Hippocampal formation (tissue), 2 donors: ENCODE results near the gene GYG2.
"Not testable (repeated sequence)": the region's sequence is repeated elsewhere in the genome, so short reads cannot be mapped to it uniquely, and the experiment has no call there.

Experiments
- DNase-seq, 2 donors: peaks; one replicate each; lab custom pipeline; 2025; lab: John Stamatoyannopoulos, UW

Gene GYG2

GRCh38 chrX:2903366-2903765, 74.6 kb downstream of the GYG2 start:
- no peak for DNase-seq

DNA sequence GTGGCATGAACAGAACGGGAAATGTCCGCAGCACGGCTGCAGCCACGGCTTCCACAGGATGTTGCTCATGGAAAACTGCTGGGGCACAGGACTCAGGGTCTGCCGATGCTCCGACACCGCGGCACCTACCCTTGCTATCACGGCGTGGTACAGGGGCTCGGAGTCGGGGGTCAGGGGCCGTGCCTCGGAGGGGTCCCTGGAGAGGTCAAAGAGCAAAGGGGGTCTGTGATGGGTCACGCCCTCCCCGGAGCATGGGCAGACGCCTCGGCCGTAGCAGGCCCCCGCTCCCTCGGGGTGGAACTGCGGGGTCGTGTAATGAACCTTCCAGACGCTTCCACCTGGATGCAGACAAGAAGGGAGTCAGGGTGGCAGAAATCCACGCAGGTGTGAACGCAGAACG, 78.6 kb downstream of the GYG2 start:
- DNase-seq, result no peak

DNA sequence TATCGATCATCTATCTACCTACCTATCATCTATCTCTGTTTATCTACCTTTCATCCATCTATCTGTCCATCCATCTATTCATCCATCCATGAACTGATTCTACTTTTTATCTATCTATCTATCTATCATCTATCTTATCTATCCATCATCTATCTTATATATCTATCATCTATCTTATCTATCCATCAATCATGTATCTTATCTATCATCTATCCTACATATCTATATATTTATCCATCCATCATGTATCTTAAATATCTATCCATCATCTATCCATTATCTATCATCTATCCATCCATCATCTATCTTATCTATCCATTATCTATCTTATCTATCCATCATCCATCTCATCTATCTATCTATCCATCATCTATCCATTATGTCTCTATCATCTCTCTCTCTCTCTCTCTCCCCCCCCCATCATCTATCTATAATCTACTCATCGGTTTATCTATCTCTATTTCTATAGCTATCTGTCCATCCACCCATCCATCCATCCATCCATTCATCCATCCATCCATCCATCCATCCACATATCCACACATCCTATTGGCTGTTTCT, 79.5 kb downstream of the GYG2 start:
- DNase-seq, result no peak

DNA sequence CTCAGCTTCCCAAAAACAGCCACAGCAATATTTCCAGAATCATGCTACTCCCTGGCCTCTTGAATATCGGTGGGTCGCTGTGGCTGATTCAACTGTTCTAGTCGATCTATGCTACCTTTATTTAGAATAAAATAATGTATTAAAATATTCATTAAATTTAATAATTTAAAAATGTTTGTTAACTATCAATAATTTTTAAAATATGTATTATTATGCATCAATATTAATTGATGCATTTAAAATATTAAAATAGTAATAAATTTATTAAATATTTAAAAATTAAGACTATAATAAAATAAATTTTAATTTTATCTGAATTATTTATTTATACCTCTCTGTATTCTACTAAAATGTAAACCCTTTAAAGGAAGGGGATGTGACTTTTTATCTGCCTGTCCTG, 81.4 kb downstream of the GYG2 start:
- no peak for DNase-seq

GRCh38 chrX:2913118-2913517, 84.4 kb downstream of the GYG2 start:
- no peak for DNase-seq

GRCh38 chrX:2917767-2918166, 89.0 kb downstream of the GYG2 start:
- DNase-seq, result no peak

GRCh38 chrX:2921193-2921592, 92.5 kb downstream of the GYG2 start:
- DNase-seq, result no peak

GRCh38 chrX:2921750-2922149, 93.0 kb downstream of the GYG2 start:
- DNase-seq, result no peak

- DNase-seq, result no peak
Observed at GRCh38 chrX:2924151-2924550, 95.4 kb downstream of the GYG2 start.

DNA sequence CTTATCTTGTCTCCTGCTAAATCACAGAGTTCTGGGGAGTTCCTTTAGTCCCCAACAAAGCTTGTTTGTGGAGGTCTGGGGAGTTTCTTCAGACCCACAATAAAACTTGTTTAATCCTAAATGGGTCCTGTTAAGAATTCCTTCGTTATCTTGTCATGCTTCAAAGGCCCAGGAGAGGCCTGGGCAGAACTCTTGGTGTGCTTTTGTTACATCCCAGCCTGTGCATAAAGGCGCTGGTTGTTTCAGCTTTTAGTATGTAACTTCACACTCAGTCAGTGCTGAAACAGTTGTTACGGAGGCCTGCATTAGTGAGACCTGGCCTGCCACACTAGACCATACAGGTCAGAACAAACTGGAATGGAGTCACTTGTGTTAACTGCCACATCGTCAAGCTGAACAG, 97.5 kb downstream of the GYG2 start:
- DNase-seq, result not testable (repeated sequence)

- DNase-seq, result no peak
Observed at GRCh38 chrX:2926664-2927275, 98.0 kb downstream of the GYG2 start.

DNA sequence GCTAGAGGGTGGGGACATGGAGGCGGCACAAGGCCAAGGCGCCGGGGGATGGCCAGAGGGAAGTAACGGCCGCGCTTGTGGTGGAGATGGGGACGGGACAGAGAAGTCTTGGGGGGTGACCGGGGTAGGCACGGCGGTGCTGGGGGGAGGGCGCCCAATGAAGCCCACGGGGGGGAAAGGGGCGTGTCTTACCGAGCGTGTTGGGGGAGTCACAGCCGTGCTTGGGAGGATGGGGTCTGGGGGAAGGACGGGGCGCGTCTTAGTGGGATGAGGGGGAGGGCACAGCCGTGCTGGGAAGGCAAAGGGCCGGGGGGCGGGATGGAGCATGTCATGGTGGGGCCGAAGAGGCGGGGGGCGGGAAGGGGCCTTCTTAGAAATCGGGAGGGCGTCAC, 99.5 kb downstream of the GYG2 start:
- DNase-seq, result peak in 1 of 2 donors; percentile 47

DNA sequence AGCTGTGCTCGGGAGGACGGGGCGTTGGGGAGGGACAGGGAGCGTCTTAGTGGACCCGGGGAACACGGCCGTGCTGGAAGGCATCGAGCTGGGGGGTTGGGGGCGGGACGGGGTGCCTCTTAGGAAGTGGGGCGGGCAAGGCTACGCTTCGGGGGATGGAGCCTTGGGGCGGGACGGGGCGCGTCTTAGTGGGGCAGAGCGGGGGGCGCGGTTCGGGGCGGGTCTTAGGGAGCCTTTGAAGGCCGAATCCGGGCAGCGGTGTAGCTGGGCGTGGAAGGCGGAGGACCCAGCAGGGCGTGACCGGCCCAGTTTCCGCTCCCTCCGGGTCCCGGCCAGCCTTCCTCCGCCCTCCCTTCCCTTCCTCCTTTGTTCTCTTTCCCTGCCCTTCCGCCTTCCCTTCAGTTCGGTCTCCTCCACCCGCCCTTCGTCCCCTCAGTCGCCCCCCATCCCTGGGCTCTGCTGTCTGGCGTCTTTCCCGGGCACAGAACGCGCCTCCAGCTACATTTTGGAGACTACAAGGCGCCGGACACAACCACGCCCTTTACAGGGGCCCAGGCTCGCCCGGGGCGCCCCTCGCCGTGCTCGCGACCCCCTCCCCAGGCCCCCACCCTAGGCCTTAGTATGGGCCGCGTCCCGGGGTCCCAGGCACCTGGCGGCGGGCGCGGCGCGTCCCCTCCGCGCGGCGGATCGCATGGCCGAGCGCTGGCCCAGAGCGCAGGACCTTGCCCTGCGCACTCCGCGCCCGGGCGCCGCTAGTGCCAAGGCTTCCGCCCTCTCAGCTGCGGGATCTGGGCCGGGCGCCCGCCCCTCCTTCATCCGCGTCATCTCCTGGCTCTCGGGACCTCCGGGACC, 100.1 kb downstream of the GYG2 start, which contains the start of gene ARSD:
ARSD (minus strand) TSS at position 757 of the 852 bp plus-strand sequence; CDS start at position 693, 64 bp downstream.
- DNase-seq, result peak; percentile 5 to 61

GRCh38 chrX:2931155-2931554, 102.4 kb downstream of the GYG2 start:
- DNase-seq, result no peak

DNA sequence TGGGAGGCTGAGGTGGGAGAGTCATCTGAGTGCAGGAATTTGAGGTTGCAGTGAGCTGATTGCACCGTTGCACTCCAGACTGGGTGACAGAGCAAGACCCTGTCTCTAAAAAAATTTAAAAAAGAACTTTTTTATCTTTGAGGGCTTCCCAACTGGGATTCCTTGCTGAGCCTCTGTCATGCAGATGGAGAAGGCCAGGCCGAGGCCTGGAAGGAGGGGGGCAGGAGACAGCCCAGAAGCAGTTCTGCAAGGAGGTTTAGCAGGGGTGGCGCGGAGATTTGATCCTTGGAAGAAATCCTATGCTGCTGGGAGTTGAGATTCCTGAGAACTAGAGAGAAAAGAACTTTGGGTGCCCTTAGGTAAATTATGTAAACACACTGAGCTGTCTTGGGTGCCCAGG, 102.9 kb downstream of the GYG2 start:
- no peak for DNase-seq
